Thyroid gland (tissue), 4 donors: ENCODE results near the gene RASSF4. TPM values are rescaled to one million over a fixed set of nuclear protein-coding genes. Genes with fewer than 3 reads are reported as not detected.

Experiments
- DNase-seq, 2 donors: peaks; one replicate each; pipeline ENCODE4 v3.0.0-alpha.2; 2019
- H3K27ac ChIP-seq, 3 donors: fragments of 200-600 bp; sonication (generic); 1 replicate in 2 of 3; 2 replicates in 1 of 3; pipeline ENCODE4 v1.5.1; 2016 to 2019; ENCODE audit warnings: mild to moderate bottlenecking in 1 of 3, moderate library complexity in 1 of 3
- H3K27me3 ChIP-seq: fragments of 200-600 bp; sonication (generic); one replicate; pipeline ENCODE4 v1.5.1; 2019
- H3K36me3 ChIP-seq, 2 donors: fragments of 200-600 bp; sonication (generic); one replicate each; pipeline ENCODE4 v1.5.1; 2016 to 2019
- H3K4me1 ChIP-seq, 2 donors: fragments of 200-600 bp; sonication (generic); one replicate each; pipeline ENCODE4 v1.5.1; 2017 to 2019
- H3K4me3 ChIP-seq, 3 donors: fragments of 200-600 bp; sonication (generic); replicated peaks in 1 of 3; 1 replicate in 2 of 3; 2 replicates in 1 of 3; pipeline ENCODE4 v1.5.1; 2016; ENCODE audit warnings: mild to moderate bottlenecking in 1 of 3
- H3K9me3 ChIP-seq: fragments of 200-600 bp; sonication (generic); one replicate; pipeline ENCODE4 v1.5.1; 2017
- CTCF ChIP-seq, 6 experiments: fragments of 200-600 bp in 3 of 6; fragments of 450-650 bp in 3 of 6; sonication (generic) in 3 of 6; IDR thresholded peaks; one replicate each; pipeline ENCODE4 v1.5.1; 2016 to 2019; ENCODE audit warnings: antibody characterized with exemption in 6 of 6, mild to moderate bottlenecking in 2 of 6, inconsistent platforms in 1 of 6, moderate library complexity in 1 of 6
- POLR2A ChIP-seq, 2 donors: fragments of 450-650 bp; IDR thresholded peaks; one replicate each; pipeline ENCODE4 v1.6.1; 2017; ENCODE audit warnings: antibody characterized with exemption in 2 of 2, mild to moderate bottlenecking in 2 of 2, moderate library complexity in 1 of 2
- WGBS, 2 donors: methylation state at CpG; one replicate each; pipeline ENCODE4 v1.1.5; 2017; 5-methylcytosine and 5-hydroxymethylcytosine counted together
- intact Hi-C: fragments of 100-400 bp; cut with DNase I; formaldehyde crosslinking; loops from one replicate; pipeline ENCODE4 v1.15.1; 2023
- total RNA-seq, 4 donors: library from RNA; depleted of rRNA; stranded (reverse); fragments of >200 nt; gene quantifications; one replicate each; pipeline ENCODE4 v1.2.3, GENCODE V29; 2016

Gene RASSF4
- total RNA-seq, 4 donors from 2014 or later, result 175 to 226 (median 203) TPM

- no peak overlapping the region for H3K4me3 ChIP-seq
- no peaks in the 10 kb centered on the region for H3K9me3 ChIP-seq
- WGBS, 2 donors, result 83 to 100% methylated on average over 3 of the region's 3 CpGs
- no peak for TF ChIP-seq CTCF (IDR thresholded peaks at IDR 0.05)
- no peak for TF ChIP-seq POLR2A (IDR thresholded peaks at IDR 0.05)
- DNase-seq, result no peak
- no peaks in the 10 kb centered on the region for H3K36me3 ChIP-seq
- no peak overlapping the region for H3K27ac ChIP-seq
- no peaks in the 10 kb centered on the region for H3K27me3 ChIP-seq
- intact Hi-C loops, result no loop called here
- peaks cover 32 to 62% of the 10 kb centered on the region in 2 donors for H3K4me1 ChIP-seq
Measured at GRCh38 chr10:44911951-44912350, 47.7 kb upstream of the RASSF4 start.

- H3K9me3 ChIP-seq, result no peaks in the 10 kb centered on the region
- 75 to 78% methylated on average over 12 of the region's 12 CpGs for WGBS, 2 donors
- intact Hi-C loops, result no loop called here
- DNase-seq, result no peak
- H3K4me1 ChIP-seq, result peaks cover 19 to 47% of the 10 kb centered on the region in 2 donors
- TF ChIP-seq POLR2A (IDR thresholded peaks at IDR 0.05) (no peak), CTCF (IDR thresholded peaks at IDR 0.05) (no peak)
- no peak overlapping the region for H3K27ac ChIP-seq
- no peaks in the 10 kb centered on the region for H3K27me3 ChIP-seq
- no peaks in the 10 kb centered on the region for H3K36me3 ChIP-seq
- H3K4me3 ChIP-seq, result no peak overlapping the region
Measured at GRCh38 chr10:44913350-44914081, 46.1 kb upstream of the RASSF4 start.

GRCh38 chr10:44914891-44915290 is 44.7 kb upstream of the RASSF4 start:
- no peak overlapping the region for H3K27ac ChIP-seq
- H3K9me3 ChIP-seq, result no peaks in the 10 kb centered on the region
- WGBS, 2 donors, result 90 to 100% methylated on average over 1 to 2 of the region's 2 CpGs
- intact Hi-C loops, result no loop called here
- no peak overlapping the region for H3K4me3 ChIP-seq
- no peaks in the 10 kb centered on the region for H3K27me3 ChIP-seq
- TF ChIP-seq CTCF (IDR thresholded peaks at IDR 0.05) (no peak), POLR2A (IDR thresholded peaks at IDR 0.05) (no peak)
- peaks cover 9 to 38% of the 10 kb centered on the region in 2 donors for H3K4me1 ChIP-seq
- H3K36me3 ChIP-seq, result no peaks in the 10 kb centered on the region
- no peak for DNase-seq

GRCh38 chr10:44916429-44916828 is 43.2 kb upstream of the RASSF4 start:
- H3K36me3 ChIP-seq, result no peaks in the 10 kb centered on the region
- no peak overlapping the region for H3K27ac ChIP-seq
- no peak for DNase-seq
- H3K4me3 ChIP-seq, result no peak overlapping the region
- H3K9me3 ChIP-seq, result no peaks in the 10 kb centered on the region
- no peaks in the 10 kb centered on the region for H3K27me3 ChIP-seq
- 88 to 92% methylated on average over 2 of the region's 2 CpGs for WGBS, 2 donors
- TF ChIP-seq POLR2A (IDR thresholded peaks at IDR 0.05), result no peak
- TF ChIP-seq CTCF (IDR thresholded peaks at IDR 0.05), result no peak
- peaks cover 5 to 28% of the 10 kb centered on the region in 2 donors for H3K4me1 ChIP-seq
- intact Hi-C loops, result no loop called here

- intact Hi-C loops, result no loop called here
- Histone ChIP-seq H3K4me3 (no peak overlapping the region), H3K27me3 (no peaks in the 10 kb centered on the region), H3K27ac (no peak overlapping the region), H3K36me3 (no peaks in the 10 kb centered on the region), H3K4me1 (peaks cover 15 to 30% of the 10 kb centered on the region in 2 donors), H3K9me3 (no peaks in the 10 kb centered on the region)
- 77 to 80% methylated on average over 3 of the region's 3 CpGs for WGBS, 2 donors
- TF ChIP-seq CTCF (IDR thresholded peaks at IDR 0.05), result no peak
- no peak for TF ChIP-seq POLR2A (IDR thresholded peaks at IDR 0.05)
- no peak for DNase-seq
Measured at GRCh38 chr10:44917848-44918247, 41.8 kb upstream of the RASSF4 start.
